ENCODE measurements around the gene UNC13A.

- TF ChIP-seq, protein P1, sequence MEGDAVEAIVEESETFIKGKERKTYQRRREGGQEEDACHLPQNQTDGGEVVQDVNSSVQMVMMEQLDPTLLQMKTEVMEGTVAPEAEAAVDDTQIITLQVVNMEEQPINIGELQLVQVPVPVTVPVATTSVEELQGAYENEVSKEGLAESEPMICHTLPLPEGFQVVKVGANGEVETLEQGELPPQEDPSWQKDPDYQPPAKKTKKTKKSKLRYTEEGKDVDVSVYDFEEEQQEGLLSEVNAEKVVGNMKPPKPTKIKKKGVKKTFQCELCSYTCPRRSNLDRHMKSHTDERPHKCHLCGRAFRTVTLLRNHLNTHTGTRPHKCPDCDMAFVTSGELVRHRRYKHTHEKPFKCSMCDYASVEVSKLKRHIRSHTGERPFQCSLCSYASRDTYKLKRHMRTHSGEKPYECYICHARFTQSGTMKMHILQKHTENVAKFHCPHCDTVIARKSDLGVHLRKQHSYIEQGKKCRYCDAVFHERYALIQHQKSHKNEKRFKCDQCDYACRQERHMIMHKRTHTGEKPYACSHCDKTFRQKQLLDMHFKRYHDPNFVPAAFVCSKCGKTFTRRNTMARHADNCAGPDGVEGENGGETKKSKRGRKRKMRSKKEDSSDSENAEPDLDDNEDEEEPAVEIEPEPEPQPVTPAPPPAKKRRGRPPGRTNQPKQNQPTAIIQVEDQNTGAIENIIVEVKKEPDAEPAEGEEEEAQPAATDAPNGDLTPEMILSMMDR (conservative IDR thresholded peaks at IDR 0.05 in 1 of 2, IDR thresholded peaks at IDR 0.05 in 1 of 2; ENCODE audit: low read depth in 1 of 2, low read length in 2 of 2), result no peak
- no peak for TF ChIP-seq EZH2 (IDR thresholded peaks at IDR 0.05; ENCODE audit: low read length, missing control alignments)
These were observed 33.7 kb upstream of the UNC13A start for GRCh38 chr19:17721821-17722220.

Data from fibroblast of lung (primary cell).